Activated naive CD4-positive, alpha-beta T cell treated with anti-CD3 and anti-CD28 coated beads, Interleukin-2, amount 50 U/mL, for 16 hours (primary cell): Measurements from ENCODE around the gene LRMDA.

Source experiments
- DNase-seq: peaks from one replicate; pipeline ENCODE4 v3.0.0-alpha.2; 2020

LRMDA gene

GRCh38 chr10:75477680-75478079, 46.3 kb downstream of the LRMDA start:
- no peak for DNase-seq

- no peak for DNase-seq
Observed at GRCh38 chr10:75480374-75480773, 49.0 kb downstream of the LRMDA start.

DNA sequence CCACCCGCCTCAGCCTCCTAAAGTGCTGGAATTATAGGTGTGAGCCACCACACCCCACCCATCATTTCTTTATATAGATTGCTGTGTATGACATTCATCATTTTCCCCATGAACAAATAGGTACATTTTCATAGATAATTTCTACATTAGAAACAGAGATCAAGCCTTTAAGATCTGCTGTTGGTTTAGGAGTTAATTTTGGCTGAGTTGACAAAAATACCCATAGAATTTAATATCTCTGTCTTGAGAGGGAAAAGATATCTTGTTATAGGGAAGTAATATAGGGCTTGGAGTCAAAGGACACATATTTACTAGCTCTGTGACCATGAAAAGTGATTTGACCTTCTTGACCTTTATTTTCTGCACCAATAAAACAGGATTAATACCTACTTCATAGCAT, 51.8 kb downstream of the LRMDA start:
- DNase-seq, result no peak

DNA sequence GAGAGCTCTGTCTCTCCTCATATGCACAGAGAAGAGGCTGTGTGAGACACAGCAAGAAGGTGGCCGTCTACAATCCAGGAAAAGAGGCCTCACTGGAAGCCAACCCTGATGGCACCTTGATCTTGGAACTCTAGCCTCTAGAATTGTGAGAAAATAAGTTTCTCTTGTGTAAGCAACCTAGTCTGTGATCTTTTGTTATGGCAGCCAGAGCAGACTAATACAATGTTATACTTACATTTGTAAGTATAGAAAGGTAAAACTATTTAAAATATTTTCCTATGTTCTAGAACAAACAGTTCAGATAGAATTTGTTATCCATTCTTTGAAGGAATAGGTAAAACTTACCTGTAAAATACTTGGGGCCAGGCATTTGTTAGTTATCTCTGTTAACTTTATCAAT, 53.3 kb downstream of the LRMDA start:
- DNase-seq, result no peak

- no peak for DNase-seq
Observed at GRCh38 chr10:75486591-75486990, 55.2 kb downstream of the LRMDA start.

GRCh38 chr10:75487087-75487754, 55.8 kb downstream of the LRMDA start:
- DNase-seq, result no peak

DNA sequence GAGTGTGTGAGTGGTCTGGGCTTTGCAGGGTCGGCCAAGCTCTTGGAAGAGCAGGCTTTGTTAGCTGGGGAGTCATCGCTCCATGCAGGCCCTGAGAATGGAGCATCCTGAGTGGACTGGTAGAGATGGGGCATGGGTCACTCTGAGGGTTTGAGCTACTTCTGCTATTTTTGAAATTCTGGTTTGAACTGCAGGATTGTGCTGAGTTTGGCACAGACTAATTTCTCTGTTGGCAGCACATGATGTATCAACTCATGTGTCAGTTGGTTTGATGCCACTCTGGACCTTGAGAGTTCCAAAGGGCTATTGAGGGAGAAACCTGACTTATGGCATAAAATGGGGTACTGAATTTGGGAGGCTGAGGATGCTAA, 56.3 kb downstream of the LRMDA start:
- DNase-seq, result no peak

- no peak for DNase-seq
Observed at GRCh38 chr10:75492173-75492925, 60.9 kb downstream of the LRMDA start.

DNA sequence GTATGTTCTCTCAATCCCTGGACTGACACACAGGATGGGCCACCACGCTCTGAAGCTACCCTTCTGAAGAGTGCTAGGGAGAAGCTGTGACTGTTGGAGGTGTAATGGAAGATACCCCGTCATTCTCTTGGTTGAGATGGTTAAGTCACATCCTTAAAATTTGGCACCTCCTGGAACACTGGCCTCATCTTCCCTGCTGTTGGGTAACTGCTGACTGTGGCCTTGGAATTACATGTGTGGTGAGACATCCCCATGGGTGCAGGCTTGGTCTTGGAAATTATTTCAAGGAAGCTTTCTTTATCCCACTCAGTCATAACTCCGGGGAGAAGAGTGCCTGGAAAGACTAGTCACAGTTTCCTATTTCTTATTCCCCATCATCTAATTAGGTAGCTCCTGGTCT, 62.0 kb downstream of the LRMDA start:
- no peak for DNase-seq

DNA sequence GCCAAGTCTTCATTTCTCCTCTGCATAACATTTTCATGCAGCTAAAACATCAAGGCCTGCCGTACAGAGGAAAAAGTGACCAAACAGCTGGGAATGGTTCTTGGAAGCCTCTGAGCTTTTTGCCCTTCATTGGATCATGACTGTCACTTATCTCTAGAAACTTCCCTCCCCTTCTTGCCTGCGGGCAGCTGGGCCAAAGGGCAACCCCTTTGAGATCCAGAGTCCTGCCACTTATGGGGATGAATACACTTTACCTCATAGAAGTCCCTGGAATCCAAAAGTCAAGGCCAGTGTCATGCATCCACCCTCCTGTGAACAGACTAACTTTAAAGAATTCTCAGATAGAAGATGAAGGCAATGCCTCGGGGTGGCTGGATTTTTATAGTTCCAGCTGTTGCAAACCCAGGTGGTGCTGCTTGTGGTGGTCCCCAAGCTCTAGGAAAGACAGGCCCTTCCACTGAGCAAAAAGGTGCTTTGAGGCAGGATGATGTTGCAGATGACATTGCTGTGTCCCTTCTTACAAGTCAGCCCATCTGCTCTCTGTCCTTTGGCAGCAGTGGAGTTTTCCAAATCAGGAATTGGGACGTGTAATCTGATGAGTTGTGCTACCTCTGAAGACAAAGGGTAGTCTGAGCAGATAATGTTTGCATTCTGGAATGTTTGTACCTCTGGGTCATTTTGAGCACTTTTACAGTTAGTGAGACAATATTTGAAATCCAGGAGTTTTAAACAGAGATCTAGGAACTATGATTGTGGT, 64.2 kb downstream of the LRMDA start:
- DNase-seq, result no peak

GRCh38 chr10:75496191-75496567, 64.8 kb downstream of the LRMDA start:
- no peak for DNase-seq

DNA sequence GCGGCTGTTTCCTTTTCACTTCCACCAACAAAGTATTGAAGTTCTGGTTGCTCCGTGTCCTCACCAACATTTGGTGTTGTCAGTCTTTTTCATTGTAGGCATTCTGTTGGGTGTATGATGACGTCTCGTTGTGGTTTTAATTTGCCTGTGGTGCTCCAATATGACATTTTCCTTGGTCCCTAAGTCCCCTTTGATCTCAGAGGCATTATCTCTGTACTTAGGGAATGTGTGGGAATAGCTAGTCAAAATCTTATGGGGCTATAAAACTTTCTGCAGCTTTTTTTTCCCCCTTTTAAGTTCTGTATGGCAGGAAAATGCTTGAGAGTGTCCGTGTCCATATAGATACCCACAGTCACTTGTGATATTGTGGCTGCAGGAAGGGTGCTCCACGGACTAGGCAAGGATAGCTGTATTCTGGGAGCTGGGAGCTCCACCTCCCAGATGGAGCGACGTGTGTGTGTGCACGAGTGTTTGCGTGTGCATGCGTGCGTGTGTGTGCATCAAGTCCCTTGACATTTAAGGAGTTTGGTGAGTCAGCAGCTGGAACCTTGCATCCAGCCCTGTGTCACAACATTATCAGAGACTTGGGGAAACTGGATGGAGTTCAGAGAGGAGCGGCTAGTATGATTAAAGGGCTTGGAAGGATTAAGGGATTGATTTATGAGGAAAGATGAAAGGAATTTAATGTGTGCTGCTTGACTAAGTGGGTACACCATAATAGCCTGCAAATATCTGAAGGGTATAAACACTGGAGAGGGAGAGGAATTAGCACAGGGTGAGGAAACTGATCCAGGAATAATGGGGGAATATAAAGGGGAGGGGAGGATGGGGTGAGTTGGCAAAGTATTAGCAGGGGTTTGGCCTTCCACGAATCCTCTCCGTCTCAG, 66.8 kb downstream of the LRMDA start:
- no peak for DNase-seq

DNA sequence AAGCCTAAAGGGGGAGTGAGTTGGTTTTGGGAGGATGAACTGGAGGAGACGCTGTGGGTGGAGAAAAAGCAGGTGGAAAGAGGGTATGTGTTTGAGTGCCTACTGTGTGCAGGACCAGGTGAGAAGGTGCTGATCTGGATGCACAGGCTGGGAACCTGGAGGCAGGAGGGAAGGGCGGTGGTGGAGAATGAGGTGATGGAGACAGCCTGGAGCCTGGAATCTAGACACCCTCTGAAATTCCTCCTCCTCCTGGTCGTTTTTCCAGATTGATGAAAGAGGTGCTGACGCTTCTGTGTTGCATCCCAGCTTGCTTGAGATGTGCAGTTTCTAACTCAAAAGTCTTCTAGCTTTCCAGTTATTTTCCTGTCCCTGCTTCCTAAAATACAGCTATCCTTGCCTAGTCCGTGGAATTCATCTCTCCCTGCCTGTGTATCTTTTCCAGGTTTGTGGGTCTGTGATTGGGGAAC, 67.5 kb downstream of the LRMDA start:
- no peak for DNase-seq

DNA sequence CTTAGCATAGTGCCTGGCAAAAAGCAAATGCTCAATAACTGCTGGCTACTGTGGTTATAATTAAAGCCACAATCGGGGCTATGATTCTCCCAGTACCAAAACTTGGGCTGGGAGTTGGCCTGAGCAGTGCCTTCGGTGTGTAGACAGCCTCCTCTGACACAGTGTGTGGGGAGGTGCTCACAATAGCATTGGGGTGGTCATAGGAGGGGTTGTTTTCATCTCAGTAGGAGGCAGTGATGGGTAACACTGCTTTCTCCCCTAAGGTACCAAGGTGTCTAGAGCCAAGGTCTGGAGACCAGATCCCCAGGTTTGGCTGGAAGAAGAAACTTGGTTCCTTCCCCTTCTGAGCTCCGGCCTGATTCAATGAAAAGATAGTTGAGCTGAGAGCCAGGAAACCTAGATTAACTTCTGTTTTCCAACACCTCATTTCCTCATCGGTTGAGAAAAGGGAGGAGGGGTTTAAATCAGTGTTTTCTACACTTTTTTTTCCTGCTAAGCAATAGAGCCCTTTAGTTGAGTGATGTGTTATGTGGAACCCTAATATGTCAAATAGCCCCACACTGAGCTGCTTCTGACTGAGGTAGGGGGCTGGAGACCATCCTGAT, 68.2 kb downstream of the LRMDA start:
- DNase-seq, result no peak

DNA sequence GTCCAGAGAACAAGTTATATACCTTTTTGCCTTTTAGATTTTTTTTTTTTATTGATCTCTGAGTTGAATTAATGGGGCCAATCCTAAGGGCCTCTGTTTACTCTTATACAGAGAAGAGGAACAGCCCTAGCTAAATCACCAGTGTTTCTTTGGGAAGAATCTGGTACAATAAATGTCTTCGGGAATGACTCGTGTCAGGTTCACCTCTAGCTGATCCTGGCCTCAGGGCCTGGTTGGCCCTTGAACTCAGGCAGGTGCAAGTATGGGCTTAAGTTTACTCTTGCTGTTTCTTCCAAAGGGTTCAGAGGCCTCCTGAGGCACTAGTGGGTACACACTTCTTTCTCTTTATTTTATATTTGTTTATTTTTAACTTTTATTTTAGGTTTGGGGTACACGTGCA, 71.0 kb downstream of the LRMDA start:
- no peak for DNase-seq

- no peak for DNase-seq
Observed at GRCh38 chr10:75502838-75503237, 71.4 kb downstream of the LRMDA start.

DNA sequence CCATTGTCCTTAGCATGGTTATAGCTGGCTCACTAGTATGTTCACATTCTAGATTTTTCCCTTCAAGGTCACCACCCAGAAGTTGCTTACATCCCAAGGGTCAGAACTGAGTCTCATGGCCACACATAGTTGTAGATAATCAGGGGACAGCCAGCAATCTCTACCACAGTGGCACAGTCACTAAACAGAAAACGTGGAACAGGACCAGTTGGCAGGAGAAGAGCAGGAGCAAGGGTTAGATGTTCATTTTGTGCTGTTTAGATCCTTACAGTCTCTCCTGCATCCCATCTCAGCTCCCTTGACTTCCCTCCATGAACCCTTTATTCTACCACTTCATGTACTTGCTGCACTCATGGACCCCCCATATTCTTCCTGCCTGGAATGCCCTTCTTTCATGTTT, 73.9 kb downstream of the LRMDA start:
- no peak for DNase-seq

DNA sequence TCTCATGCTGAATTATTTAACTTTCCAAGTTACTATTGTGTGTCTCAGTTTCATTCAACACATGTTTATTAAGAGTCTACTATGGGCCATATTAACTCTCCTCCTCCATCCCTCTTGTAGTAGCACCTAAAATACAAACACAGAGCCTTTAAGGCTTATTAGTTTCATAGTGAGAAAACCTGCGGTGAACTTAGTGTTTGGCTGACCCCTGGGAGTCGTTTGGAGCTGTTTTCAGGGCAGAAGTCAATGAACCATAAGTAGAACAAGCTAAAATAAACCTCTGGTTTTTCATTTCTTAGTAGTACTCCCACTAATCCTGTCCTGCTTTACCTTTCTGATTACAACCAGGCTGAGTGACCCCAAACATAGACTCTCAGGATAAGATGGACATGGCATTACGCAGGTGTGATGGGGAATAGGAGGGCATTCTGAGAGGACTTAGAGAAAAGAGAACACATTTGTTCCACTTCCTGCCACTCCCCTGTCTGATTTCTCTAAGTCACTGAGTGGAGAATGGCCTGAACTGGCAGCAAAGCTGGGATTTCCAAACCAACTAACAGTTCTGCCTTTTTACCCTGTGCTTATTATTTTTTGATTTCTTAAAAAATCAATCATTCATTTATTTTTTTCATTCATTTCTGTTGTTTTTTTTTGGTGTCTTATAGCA, 74.5 kb downstream of the LRMDA start:
- DNase-seq, result no peak

GRCh38 chr10:75506930-75507329, 75.5 kb downstream of the LRMDA start:
- no peak for DNase-seq

DNA sequence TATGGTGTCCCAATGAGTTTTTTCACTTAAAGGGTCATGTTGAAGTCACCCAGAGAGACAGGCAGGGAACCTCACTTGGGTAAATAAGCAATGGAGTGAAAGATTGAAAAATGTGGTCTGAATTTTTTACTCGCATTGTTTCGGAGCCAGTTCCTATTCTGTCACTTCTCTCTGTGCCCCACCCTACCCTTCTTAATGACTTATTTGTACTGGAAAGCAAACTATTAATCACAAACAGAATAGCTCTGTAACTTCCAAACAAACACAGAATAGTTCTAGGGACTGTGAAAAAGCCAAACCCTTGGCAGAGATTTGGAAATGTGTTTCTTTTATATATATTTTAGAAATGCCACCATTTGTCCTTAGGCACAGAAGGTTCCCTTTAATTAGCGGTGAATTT, 76.0 kb downstream of the LRMDA start:
- DNase-seq, result no peak

DNA sequence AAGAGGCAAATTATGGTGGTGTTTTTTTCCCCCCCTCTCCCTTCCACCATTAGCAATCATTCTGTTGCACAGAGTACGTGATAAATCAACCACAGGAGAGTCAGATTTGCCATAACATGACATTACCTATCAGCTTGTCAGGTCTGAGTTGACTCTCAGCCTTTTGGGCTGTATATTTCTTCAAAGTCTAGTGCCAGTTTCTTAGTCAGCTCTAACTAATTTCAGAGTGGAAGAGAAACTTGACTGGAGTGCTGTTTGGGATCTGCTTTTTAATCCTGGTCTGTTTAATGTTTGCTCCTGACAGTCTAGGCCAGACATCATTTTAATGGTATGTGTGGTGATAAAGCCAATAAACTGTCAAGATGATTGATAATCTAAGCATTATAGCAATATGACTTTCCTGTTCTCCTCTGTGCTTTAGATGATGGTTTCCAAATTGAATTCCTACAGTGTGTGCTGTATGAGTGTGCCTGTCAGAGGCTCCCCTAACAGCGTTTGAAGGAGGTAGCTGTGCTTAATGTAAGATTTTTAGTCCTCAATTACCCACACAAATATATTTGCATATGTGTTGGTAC, 76.9 kb downstream of the LRMDA start:
- no peak for DNase-seq
